LoVo (cell line): ENCODE measurements around the gene TMEM53.
"Not testable (repeated sequence)": the region's sequence is repeated elsewhere in the genome, so short reads cannot be mapped to it uniquely, and the experiment has no call there.

Source experiments
- DNase-seq: peaks from one replicate; pipeline ENCODE4 v3.0.0-alpha.2; 2016; ENCODE audit warnings: low spot score

Gene TMEM53

GRCh38 chr1:44672961-44673674, 1.2 kb downstream of the TMEM53 start:
- no peak for DNase-seq

GRCh38 chr1:44672254-44672955, 1.9 kb downstream of the TMEM53 start:
- no peak for DNase-seq

GRCh38 chr1:44670751-44671640, 3.3 kb downstream of the TMEM53 start:
- DNase-seq = no peak

- not testable (repeated sequence) for DNase-seq
These were observed 7.6 kb downstream of the TMEM53 start for GRCh38 chr1:44666719-44667118.

- no peak for DNase-seq
These were observed 9.4 kb downstream of the TMEM53 start for GRCh38 chr1:44664730-44665370.

- DNase-seq = no peak
These were observed 10.9 kb downstream of the TMEM53 start for GRCh38 chr1:44663417-44663816.

- no peak for DNase-seq
These were observed 11.6 kb downstream of the TMEM53 start for GRCh38 chr1:44662683-44663030.

- DNase-seq = no peak
These were observed 12.2 kb downstream of the TMEM53 start for GRCh38 chr1:44661781-44662682.

GRCh38 chr1:44660176-44660575, 14.1 kb downstream of the TMEM53 start:
- DNase-seq = no peak

GRCh38 chr1:44659566-44659965, 14.7 kb downstream of the TMEM53 start:
- no peak for DNase-seq

- no peak for DNase-seq
These were observed 18.7 kb downstream of the TMEM53 start for GRCh38 chr1:44655609-44656008.

- DNase-seq = no peak
These were observed 19.6 kb downstream of the TMEM53 start for GRCh38 chr1:44654621-44655187.

GRCh38 chr1:44653107-44653964, 20.9 kb downstream of the TMEM53 start:
- DNase-seq = no peak

- DNase-seq = peak; percentile 63
These were observed 21.7 kb downstream of the TMEM53 start for GRCh38 chr1:44652445-44653106.

GRCh38 chr1:44651069-44651468, 23.2 kb downstream of the TMEM53 start:
- DNase-seq = no peak

- no peak for DNase-seq
These were observed 24.0 kb downstream of the TMEM53 start for GRCh38 chr1:44650159-44650831.

GRCh38 chr1:44649788-44650158, 24.5 kb downstream of the TMEM53 start:
- DNase-seq = no peak

GRCh38 chr1:44648529-44649250, 25.6 kb downstream of the TMEM53 start:
- no peak for DNase-seq
